Measurements from ENCODE around the gene ZNF398.

ZNF398 gene

GRCh38 chr7:149125863-149126661 lies 21.2 kb upstream of the ZNF398 start, which contains the start of gene ZNF425 (continued):
- TF ChIP-seq PBX3 (CRISPR knock-in tag; IDR thresholded peaks at IDR 0.05) (peak; percentile 73), ZNF48 (tag by site-specific recombination; IDR thresholded peaks at IDR 0.05) (no peak), ZNF391 (tag by site-specific recombination; IDR thresholded peaks at IDR 0.05; ENCODE audit: borderline replicate concordance, low read depth) (peak; percentile 93), ZNF280C (tag by site-specific recombination; IDR thresholded peaks at IDR 0.05) (no peak), PRDM4 (tag by site-specific recombination; IDR thresholded peaks at IDR 0.05) (peak; percentile 17; the same call in 1 of the 2 replicates), OVOL3 (tag by site-specific recombination; IDR thresholded peaks at IDR 0.05) (peak; percentile 58; the same call in 1 of the 2 replicates), ZNF394 (tag by site-specific recombination; IDR thresholded peaks at IDR 0.05; ENCODE audit: borderline replicate concordance) (peak; percentile 75; the same call in 1 of the 2 replicates), ZNF366 (tag by site-specific recombination; conservative IDR thresholded peaks at IDR 0.05) (0 out of 2 replicates have a peak, but pooled peaks have one; percentile 10), ZBTB8A (tag by site-specific recombination; IDR thresholded peaks at IDR 0.05) (peak; percentile 13), ZBTB11 (tag by site-specific recombination; conservative IDR thresholded peaks at IDR 0.05; ENCODE audit: low read depth) (no peak), ZNF335 (tag by site-specific recombination; conservative IDR thresholded peaks at IDR 0.05) (peak; percentile 95), ELK4 (IDR thresholded peaks at IDR 0.05; ENCODE audit: borderline replicate concordance, low read depth, low read length) (peak; percentile 86; the same call in 1 of the 2 replicates), ZNF776 (tag by site-specific recombination; IDR thresholded peaks at IDR 0.05; ENCODE audit: borderline replicate concordance) (no peak), ZNF488 (tag by site-specific recombination; IDR thresholded peaks at IDR 0.05) (no peak), ZNF426 (tag by site-specific recombination; IDR thresholded peaks at IDR 0.05) (no peak), GFI1B (tag by site-specific recombination; IDR thresholded peaks at IDR 0.05) (no peak), YY1 (tag by site-specific recombination; IDR thresholded peaks at IDR 0.05) (peak; percentile 78), ZNF76 (tag by site-specific recombination; IDR thresholded peaks at IDR 0.05; ENCODE audit: borderline replicate concordance, low read depth) (peak; percentile 97), ZNF26 (tag by site-specific recombination; IDR thresholded peaks at IDR 0.05) (no peak), ZNF16 (tag by site-specific recombination; IDR thresholded peaks at IDR 0.05; ENCODE audit: low read depth) (no peak), ZBTB7A (tag by site-specific recombination; IDR thresholded peaks at IDR 0.05; ENCODE audit: low read depth) (peak; percentile 29)

Measured in HEK293 (cell line).